ENCODE measurements around the gene GNAQ.

DNA sequence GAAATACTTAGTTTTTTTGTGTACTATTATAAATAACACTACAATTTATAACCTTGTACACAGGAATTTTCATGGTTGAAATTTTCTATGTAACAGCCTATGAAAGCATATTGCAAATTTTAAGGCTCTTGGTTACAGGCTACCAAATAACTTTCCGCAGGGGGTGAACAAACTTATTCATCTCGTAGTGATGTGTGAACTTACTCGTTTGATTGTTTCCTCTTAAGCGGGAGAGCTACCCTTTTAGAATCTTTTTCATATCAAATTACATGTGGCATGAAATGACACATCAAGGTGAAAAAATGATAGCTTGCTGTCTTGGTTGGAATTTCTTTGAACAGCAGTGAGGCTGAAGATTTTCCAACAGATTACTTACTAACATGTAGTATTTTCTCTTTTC, 292.7 kb downstream of the GNAQ start:
- TF ChIP-seq CTCF (IDR thresholded peaks at IDR 0.05), result no peak
- no peak for TF ChIP-seq POLR2A (IDR thresholded peaks at IDR 0.05)

Data from body of pancreas (tissue), 4 donors.